Iris pigment epithelial cell (primary cell): Measurements from ENCODE around the gene CPZ.

Source experiments
- DNase-seq: peaks from one replicate; pipeline ENCODE4 v3.0.0-alpha.2; 2011; ENCODE audit warnings: low read depth

CPZ gene

GRCh38 chr4:8592366-8593263 is at the start of gene CPZ:
CPZ (plus strand) TSS chr4:8592765; CDS start chr4:8592834, 69 bp downstream.
- peak; percentile 63 for DNase-seq

- DNase-seq, result no peak
Measured at GRCh38 chr4:8542776-8543525, 49.6 kb upstream of the CPZ start.

- DNase-seq, result no peak
Measured at GRCh38 chr4:8543623-8544022, 48.9 kb upstream of the CPZ start.

DNA sequence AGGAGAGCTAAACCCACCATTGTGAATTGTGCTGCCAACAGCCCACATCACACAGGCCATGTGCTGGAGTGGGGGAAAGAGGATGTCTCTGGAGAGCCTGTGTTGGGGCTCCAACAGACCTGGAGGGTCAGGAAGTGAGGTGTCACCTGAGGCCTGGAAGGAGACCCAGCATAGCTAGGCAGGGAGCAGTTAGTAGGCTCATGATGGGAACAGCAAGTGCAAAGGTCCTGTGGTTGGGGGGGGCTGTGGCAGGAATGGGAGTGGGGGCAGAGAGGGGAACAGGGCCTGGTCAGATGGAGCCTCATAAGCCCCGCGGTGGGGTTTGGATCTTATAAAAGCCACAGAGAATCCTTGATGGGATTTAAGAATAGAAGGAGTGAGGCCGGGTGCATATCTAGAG is 48.3 kb upstream of the CPZ start:
- DNase-seq, result no peak

DNA sequence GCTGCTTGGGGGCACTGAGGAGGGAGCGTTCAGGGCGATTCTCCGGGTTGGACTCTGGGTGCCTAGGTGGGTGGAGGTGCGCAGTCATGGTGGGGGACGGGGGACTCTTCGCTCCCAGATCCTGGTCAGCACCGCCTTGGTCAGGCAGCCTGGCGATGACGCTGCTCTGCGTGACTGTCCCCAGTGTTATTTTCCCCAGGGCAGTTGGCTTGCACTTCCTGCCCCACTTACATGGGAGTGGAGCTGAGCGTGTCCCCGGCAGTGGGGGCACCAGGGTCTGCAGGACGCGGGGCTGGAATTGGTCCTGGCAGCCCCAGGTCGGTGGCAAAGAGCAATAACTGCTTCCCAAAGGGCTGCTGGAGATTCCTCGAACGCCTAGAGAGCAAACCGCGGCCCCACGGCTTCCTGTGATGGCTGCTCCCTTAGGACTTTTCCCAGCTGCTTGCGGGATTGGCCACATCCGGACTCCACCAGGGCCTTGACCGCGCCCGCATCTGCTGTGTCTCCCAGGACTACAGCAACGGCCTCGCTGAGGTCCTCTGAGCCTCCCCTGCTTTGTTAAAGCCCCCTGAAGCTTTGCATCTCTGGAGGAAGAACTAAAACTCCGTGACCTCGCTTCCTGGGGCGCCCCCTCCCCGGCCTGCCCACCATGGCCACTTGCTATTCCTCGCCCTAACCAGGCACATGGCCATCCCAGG is 47.7 kb upstream of the CPZ start:
- DNase-seq, result no peak

GRCh38 chr4:8545439-8545765 is 47.2 kb upstream of the CPZ start:
- DNase-seq, result no peak

- DNase-seq, result no peak
Measured at GRCh38 chr4:8546766-8547107, 45.8 kb upstream of the CPZ start.

- peak; percentile 79 for DNase-seq
Measured at GRCh38 chr4:8547108-8547911, 45.3 kb upstream of the CPZ start.

DNA sequence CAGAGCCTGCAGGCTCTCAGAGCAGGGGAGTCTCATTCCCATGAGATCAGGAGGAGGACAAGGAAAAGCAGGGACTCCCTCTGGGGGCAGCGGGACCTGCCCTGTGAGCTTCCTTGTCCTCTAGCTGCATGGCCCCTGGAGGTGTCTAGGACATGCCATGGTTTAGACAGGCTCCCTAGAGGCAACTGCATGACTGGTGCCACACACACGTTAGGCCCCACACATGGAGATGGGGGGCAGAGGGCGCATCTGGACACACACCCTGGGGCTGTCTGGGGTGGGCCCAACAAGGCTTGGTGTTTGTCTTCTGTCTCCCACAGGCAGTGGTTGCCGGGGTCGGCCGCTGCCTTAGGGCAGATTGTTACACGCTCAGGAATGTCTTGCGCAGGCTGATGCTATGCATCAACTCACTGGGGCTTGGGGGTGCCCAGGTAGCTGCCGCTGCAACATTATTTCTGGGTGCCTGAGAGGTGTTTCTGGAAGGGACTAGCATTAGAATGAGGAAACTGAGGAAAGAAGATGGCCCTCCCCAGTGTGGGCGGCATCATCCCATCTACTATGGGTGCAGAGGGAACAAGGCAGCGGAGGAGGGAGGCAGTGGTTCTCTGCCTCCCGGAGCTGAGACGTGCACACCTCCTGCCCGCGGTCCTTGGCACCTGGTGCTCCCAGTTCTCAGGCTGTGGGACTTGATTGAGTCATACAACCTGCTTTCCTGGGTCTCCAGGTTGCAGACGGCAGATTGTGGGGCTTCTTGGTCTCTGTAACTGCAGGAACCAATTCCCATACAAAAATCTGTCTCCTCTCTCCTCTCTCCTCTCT is 44.4 kb upstream of the CPZ start:
- no peak for DNase-seq

- no peak for DNase-seq
Measured at GRCh38 chr4:8548731-8549351, 43.7 kb upstream of the CPZ start.

- no peak for DNase-seq
Measured at GRCh38 chr4:8549352-8549931, 43.1 kb upstream of the CPZ start.

DNA sequence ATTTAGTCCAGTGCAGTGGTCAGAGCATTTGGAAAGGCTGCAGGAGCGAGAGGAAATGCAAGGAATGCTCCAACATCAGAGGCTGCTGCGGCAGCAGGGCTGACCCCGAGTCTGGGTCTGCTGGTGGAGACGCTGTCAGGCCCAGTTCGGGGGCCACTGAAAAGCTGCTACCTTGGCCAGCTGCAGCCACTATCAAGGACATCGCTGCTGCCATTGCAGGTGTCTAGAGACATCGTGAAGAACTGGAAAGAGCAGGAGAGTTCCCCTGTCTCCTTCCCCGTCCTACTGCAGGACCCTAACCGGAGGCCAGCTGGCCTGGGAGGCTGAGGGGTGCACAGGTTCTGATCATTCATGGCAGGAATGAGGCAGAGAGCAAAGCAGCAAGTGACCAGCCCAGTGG is 41.9 kb upstream of the CPZ start:
- no peak for DNase-seq

DNA sequence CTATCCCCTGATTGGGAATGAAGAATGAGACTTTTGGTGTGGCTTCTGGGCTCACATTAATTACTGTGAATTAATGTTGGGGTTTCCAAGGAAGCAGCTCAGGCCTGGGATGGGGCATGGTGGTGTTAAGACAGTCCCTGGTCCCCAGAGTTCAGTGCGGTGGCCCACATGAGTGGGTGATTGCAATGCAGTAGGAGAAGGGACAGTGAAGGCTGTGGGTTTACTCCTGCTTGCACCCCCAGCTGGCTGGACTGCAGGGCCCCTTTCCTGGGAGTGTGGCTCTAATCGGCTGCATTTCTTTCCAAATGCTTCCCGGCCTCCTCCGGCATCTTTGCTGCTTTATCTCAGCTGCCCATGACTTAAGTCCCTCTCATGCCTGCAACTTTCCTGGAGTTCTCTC is 40.5 kb upstream of the CPZ start:
- DNase-seq, result no peak

DNA sequence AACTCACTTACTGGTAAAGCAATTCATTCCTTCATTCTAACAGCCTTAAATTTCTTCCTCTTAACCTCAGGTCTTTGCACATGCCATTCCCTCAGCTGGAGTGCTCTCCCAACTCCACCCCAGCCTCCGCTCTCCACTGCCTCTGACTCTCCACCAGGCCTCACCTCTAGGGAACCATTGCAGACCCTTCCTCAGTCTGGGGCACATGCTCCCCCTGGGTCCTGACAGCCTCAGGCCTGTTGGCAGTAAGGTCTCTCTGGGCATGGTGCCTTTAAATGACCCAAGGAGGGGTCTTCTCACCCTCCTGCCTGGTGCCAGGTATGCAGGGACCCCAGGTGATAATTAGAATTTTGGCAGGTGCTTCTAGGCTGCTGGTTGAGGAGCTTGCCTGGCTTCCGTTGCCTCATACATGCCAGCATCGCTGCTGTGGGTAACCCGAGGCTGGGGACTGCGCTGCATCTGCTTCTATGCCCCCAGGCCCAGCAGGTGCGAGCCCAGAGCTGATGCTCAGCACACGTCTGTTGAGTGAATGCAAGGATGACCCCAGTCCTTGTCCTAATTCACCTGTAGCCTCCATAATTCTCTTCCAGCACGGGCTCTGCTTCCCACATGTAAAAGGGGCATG is 39.9 kb upstream of the CPZ start:
- DNase-seq, result no peak

- no peak for DNase-seq
Measured at GRCh38 chr4:8553216-8553615, 39.3 kb upstream of the CPZ start.

- no peak for DNase-seq
Measured at GRCh38 chr4:8553991-8554405, 38.6 kb upstream of the CPZ start.

GRCh38 chr4:8554555-8555100 is 37.9 kb upstream of the CPZ start:
- no peak for DNase-seq

- no peak for DNase-seq
Measured at GRCh38 chr4:8555716-8556115, 36.8 kb upstream of the CPZ start.

GRCh38 chr4:8556341-8557150 is 36.0 kb upstream of the CPZ start:
- DNase-seq, result peak; percentile 41
